RWPE2 (cell line): ENCODE results near the gene FER.
"Not testable (repeated sequence)": the region's sequence is repeated elsewhere in the genome, so short reads cannot be mapped to it uniquely, and the experiment has no call there.

Experiments
- ATAC-seq: fragments of 200-7000 bp; cut with Tn5 transposase; 3 replicates; pipeline ENCODE4 v1.9.1; 2021; ENCODE audit warnings: low read depth
- DNase-seq: peaks from one replicate; pipeline ENCODE4 v3.0.0-alpha.2; 2020; ENCODE audit warnings: low spot score
- H3K27ac ChIP-seq: fragments of 450-650 bp; 2 replicates; pipeline ENCODE4 v1.5.1; 2017; ENCODE audit warnings: mild to moderate bottlenecking; ENCODE audit not compliant: poor library complexity, severe bottlenecking
- H3K27me3 ChIP-seq: fragments of 250-450 bp; sonication (Bioruptor Pico); 2 replicates; pipeline ENCODE4 v1.5.1; 2021; ENCODE audit warnings: mild to moderate bottlenecking, moderate library complexity; ENCODE audit not compliant: insufficient read depth, poor library complexity, severe bottlenecking
- H3K36me3 ChIP-seq: fragments of 250-450 bp; sonication (Bioruptor Pico); 2 replicates; pipeline ENCODE4 v1.5.1; 2020; ENCODE audit warnings: low read depth, mild to moderate bottlenecking, moderate library complexity
- H3K4me1 ChIP-seq: fragments of 250-450 bp; sonication (Bioruptor Pico); 2 replicates; pipeline ENCODE4 v1.5.1; 2021; ENCODE audit warnings: mild to moderate bottlenecking, moderate library complexity; ENCODE audit not compliant: insufficient read depth, poor library complexity, severe bottlenecking
- H3K4me3 ChIP-seq: fragments of 250-450 bp; sonication (Bioruptor Pico); 2 replicates; pipeline ENCODE4 v1.5.1; 2021; ENCODE audit warnings: mild to moderate bottlenecking, moderate library complexity; ENCODE audit not compliant: severe bottlenecking
- H3K9me3 ChIP-seq: fragments of 250-450 bp; sonication (Bioruptor Pico); 2 replicates; pipeline ENCODE4 v1.5.1; 2021; ENCODE audit warnings: mild to moderate bottlenecking, moderate library complexity; ENCODE audit not compliant: severe bottlenecking
- CTCF ChIP-seq: fragments of 450-650 bp; IDR thresholded peaks from one replicate; pipeline ENCODE4 v1.5.1; 2017; ENCODE audit warnings: mild to moderate bottlenecking, moderate library complexity; ENCODE audit not compliant: poor library complexity, severe bottlenecking

Gene FER

DNA sequence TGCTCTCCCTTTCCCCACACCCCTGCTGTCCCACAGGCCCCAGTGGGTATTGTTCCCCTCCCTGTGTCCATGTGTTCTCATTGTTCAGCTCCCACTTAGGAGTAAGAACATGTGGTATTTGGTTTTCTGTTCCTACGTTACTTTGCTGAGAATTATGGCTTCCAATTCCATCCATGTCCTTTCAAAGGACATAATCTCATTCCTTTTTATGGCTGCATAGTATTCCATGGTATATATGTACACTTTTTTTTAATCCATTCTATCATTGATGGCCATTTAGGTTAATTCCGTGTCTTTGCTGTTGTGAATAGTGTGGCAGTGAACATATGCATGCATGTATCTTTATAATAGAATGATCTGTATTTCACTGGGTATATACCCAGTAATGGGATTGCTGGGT lies 25.6 kb downstream of the FER start:
- H3K27me3 ChIP-seq: no peaks in the 10 kb centered on the region
- no peak overlapping the region for H3K27ac ChIP-seq
- ATAC-seq (no peak), DNase-seq (no peak)
- H3K4me1 ChIP-seq: no peaks in the 10 kb centered on the region
- no peak overlapping the region for H3K4me3 ChIP-seq
- H3K9me3 ChIP-seq: peaks cover 4% of the 10 kb centered on the region
- peaks cover 37% of the 10 kb centered on the region for H3K36me3 ChIP-seq
- no peak for TF ChIP-seq CTCF

- not testable (repeated sequence) for H3K27ac ChIP-seq, H3K27me3 ChIP-seq, DNase-seq
These were observed 26.4 kb downstream of the FER start for GRCh38 chr5:108774079-108774478.

GRCh38 chr5:108777582-108777981 lies 29.9 kb downstream of the FER start:
- peaks cover 44% of the 10 kb centered on the region for H3K36me3 ChIP-seq
- ATAC-seq, H3K4me3 ChIP-seq, H3K27ac ChIP-seq, H3K9me3 ChIP-seq, DNase-seq, H3K27me3 ChIP-seq, H3K4me1 ChIP-seq: not testable (repeated sequence)

More at GRCh38 chr5:108774079-108774478, 26.4 kb downstream of the FER start:
- not testable (repeated sequence) for H3K9me3 ChIP-seq, ATAC-seq, H3K4me3 ChIP-seq, H3K4me1 ChIP-seq
- peaks cover 36% of the 10 kb centered on the region for H3K36me3 ChIP-seq

GRCh38 chr5:108784577-108784976 lies 36.9 kb downstream of the FER start:
- H3K27me3 ChIP-seq, ATAC-seq, H3K9me3 ChIP-seq, DNase-seq, H3K4me3 ChIP-seq, H3K4me1 ChIP-seq, H3K27ac ChIP-seq: not testable (repeated sequence)
- peaks cover 30% of the 10 kb centered on the region for H3K36me3 ChIP-seq

DNA sequence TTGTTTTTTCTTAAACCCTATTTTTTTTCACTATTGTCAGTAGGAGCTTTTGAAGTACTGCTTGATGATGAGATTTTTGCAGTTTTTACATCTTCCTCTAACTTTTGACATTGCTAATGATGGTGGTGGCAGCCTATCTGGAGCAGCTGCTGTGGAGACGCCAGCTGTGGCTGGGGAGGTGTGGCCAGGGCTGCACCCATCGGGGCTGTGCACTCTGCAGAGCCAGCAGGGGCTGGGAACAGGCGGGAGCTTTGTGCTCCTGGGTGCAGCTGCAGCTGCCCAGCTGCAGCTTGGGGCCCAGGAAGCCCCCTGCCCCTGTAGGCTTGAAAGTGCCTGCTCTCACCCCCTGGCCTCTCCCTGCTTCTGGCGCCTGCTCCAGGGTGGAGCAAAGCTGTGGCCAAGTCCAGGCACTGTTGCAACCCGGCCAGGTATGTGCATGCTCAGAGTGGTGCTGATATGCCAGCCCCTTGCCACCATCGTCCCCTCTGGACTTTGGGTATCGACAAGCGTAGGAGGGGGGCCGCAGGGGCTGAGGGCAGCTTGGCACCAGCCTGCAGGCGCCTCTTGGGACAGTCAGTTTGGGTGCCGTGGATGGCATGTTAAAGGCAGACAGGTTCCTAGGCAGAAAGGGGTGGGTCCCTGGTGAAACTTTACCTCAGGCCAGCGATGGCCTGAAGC lies 39.2 kb downstream of the FER start:
- H3K27ac ChIP-seq: no peak overlapping the region
- no peaks in the 10 kb centered on the region for H3K27me3 ChIP-seq
- peaks cover 10% of the 10 kb centered on the region for H3K9me3 ChIP-seq
- H3K36me3 ChIP-seq: peaks cover 27% of the 10 kb centered on the region
- no peak for TF ChIP-seq CTCF
- DNase-seq (peak; percentile 52), ATAC-seq (no peak)
- no peak overlapping the region for H3K4me3 ChIP-seq
- peaks cover 5% of the 10 kb centered on the region for H3K4me1 ChIP-seq

- H3K27me3 ChIP-seq: no peaks in the 10 kb centered on the region
- H3K4me1 ChIP-seq: peaks cover 9% of the 10 kb centered on the region
- no peak for TF ChIP-seq CTCF
- H3K36me3 ChIP-seq: peaks cover 19% of the 10 kb centered on the region
- H3K9me3 ChIP-seq: peaks cover 10% of the 10 kb centered on the region
- H3K4me3 ChIP-seq: no peak overlapping the region
- DNase-seq (no peak), ATAC-seq (peak; percentile 46; the same call in 1 of the 3 replicates)
- H3K27ac ChIP-seq: no peak overlapping the region
These were observed 40.4 kb downstream of the FER start for GRCh38 chr5:108788142-108788541.
